Activated naive CD8-positive, alpha-beta T cell treated with anti-CD3 and anti-CD28 coated beads, Interleukin-2, amount 50 U/mL, for 24 hours (primary cell): Measurements from ENCODE around the gene THRSP.
"Not testable (repeated sequence)": the region's sequence is repeated elsewhere in the genome, so short reads cannot be mapped to it uniquely, and the experiment has no call there.

Experiments used
- ATAC-seq: fragments of 150-1000 bp; cut with Tn5 transposase; one replicate; pipeline ENCODE4 v1.10.0; 2021
- DNase-seq: peaks from one replicate; pipeline ENCODE4 v3.0.0; 2021
- H3K27ac Mint-ChIP-seq: one replicate; pipeline ENCODE4 v1.8.0; 2021; ENCODE audit warnings: mild to moderate bottlenecking, mixed read lengths
- H3K27me3 Mint-ChIP-seq: one replicate; pipeline ENCODE4 v1.8.0; 2021; ENCODE audit warnings: mixed read lengths
- H3K36me3 Mint-ChIP-seq: one replicate; pipeline ENCODE4 v1.8.0; 2021; ENCODE audit warnings: low read depth, mixed read lengths
- H3K4me1 Mint-ChIP-seq: one replicate; pipeline ENCODE4 v1.8.0; 2021; ENCODE audit warnings: mixed read lengths
- H3K4me3 Mint-ChIP-seq: one replicate; pipeline ENCODE4 v1.8.0; 2021; ENCODE audit warnings: mild to moderate bottlenecking, moderate library complexity, mixed read lengths
- H3K9me3 Mint-ChIP-seq: one replicate; pipeline ENCODE4 v1.8.0; 2021; ENCODE audit warnings: mixed read lengths

Gene THRSP

DNA sequence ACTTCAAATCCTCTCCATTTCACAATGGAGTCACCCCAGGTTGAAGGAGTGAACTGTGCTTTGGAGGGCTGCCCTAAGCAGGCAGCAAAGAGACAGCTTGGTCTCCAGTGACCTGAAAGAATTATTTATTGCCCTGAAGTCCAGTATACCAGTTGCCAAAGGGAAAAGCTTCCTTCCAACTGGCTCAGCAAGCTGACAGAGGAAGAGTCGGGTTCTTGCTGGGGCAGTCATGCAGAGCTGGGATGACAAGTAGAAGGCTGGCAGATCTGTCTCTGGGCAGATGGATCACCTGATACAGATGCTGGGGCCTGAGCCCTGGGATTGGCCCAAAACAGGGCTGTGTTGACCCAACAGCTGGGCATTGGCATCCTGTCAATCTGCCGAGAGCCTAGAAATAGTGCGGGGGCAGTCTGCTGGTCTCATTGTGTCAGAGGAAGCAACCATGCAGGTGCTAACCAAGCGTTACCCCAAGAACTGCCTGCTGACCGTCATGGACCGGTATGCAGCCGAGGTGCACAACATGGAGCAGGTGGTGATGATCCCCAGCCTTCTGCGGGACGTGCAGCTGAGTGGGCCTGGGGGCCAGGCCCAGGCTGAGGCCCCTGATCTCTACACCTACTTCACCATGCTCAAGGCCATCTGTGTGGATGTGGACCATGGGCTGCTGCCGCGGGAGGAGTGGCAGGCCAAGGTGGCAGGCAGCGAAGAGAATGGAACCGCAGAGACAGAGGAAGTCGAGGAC lies at the start of gene THRSP:
Gene THRSP, plus strand, starts transcription at position 422 of the 742 bp plus-strand sequence. Its CDS starts 21 bp downstream, at position 443.
- Mint-ChIP-seq H3K4me3 (no peak within 1 kb of the TSS), H3K36me3 (peaks cover 13% of the 10 kb centered on the region), H3K9me3 (no peaks in the 10 kb centered on the region), H3K27ac (no peak within 1 kb of the TSS), H3K4me1 (no peaks in the 10 kb centered on the region), H3K27me3 (no peaks in the 10 kb centered on the region)
- DNase-seq (no peak), ATAC-seq (no peak)

GRCh38 chr11:78014937-78015520 lies 48.6 kb upstream of the THRSP start:
- H3K4me1 Mint-ChIP-seq, ATAC-seq, DNase-seq, H3K27ac Mint-ChIP-seq, H3K9me3 Mint-ChIP-seq, H3K36me3 Mint-ChIP-seq, H3K27me3 Mint-ChIP-seq, H3K4me3 Mint-ChIP-seq: not testable (repeated sequence)

DNA sequence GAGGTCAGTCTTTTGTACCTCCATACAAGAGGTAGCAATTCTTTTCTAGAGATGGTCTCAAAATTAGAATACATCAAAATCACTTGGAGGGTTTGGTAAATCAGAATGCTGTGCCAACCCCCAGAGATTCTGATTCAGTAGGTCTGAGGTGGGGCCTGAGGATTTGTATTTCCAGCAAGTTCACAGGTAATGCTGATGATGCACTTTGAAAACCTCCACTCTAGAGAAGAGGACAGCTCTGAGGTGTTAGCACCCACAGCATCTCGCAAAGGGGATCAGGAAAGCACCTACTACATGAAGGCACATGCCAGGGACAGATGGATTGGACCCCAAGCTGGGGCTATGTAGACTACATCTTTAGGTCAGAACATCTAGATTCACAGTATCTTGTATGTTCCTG lies 47.8 kb upstream of the THRSP start:
- no peak overlapping the region for H3K27ac Mint-ChIP-seq

DNA sequence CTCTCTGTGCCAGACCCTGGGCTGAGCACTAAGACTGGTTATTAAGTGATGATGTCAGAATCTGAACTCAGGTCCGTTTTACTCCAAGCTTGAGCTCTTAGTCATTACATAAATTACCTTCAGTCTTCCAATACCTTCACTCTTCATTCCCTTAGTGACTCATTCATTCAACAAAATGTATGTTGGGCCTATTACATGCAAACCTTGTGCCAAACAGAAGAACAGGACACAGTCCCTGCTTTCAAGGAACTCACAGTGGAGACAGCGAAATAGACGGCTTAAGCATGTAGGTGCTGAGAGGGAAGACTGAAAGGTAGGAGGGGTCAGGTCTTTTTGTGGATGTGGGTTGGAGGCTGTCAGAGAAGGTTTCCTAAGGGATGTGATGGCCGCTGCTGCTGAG lies 43.9 kb upstream of the THRSP start:
- Mint-ChIP-seq H3K4me1 (peaks cover 3% of the 10 kb centered on the region), H3K27ac (no peak overlapping the region), H3K9me3 (no peaks in the 10 kb centered on the region), H3K27me3 (peaks cover 19% of the 10 kb centered on the region), H3K4me3 (no peak overlapping the region), H3K36me3 (no peaks in the 10 kb centered on the region)
- ATAC-seq = no peak
- DNase-seq = no peak

More for the DNA sequence above, 47.8 kb upstream of the THRSP start:
- ATAC-seq (no peak), DNase-seq (no peak)
- H3K9me3 Mint-ChIP-seq = no peaks in the 10 kb centered on the region
- no peaks in the 10 kb centered on the region for H3K36me3 Mint-ChIP-seq
- H3K4me3 Mint-ChIP-seq = no peak overlapping the region
- H3K4me1 Mint-ChIP-seq = no peaks in the 10 kb centered on the region
- H3K27me3 Mint-ChIP-seq = peaks cover 3% of the 10 kb centered on the region

GRCh38 chr11:78020246-78020645 lies 43.4 kb upstream of the THRSP start:
- Mint-ChIP-seq H3K27me3 (peaks cover 19% of the 10 kb centered on the region), H3K36me3 (no peaks in the 10 kb centered on the region), H3K9me3 (no peaks in the 10 kb centered on the region), H3K4me1 (peaks cover 3% of the 10 kb centered on the region), H3K27ac (no peak overlapping the region), H3K4me3 (no peak overlapping the region)
- ATAC-seq (no peak), DNase-seq (no peak)

DNA sequence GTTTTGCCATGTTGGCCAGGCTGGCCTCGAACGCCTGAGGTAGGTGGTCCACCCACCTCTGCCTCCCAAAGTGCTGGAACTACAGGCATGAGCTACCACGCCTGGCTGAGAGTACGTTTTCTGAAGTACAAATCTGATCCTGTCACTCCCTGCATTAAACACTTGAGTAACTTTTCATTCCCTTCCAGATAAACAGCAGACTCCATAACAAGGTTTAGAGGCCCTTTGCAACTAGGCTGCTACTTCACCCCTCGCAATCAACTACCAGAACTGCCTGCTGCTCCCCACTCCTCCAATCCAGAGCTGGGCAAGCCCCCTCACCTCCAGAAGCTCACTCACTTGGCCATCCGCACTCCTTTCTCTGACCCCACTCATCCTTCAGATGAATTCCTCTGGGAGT lies 42.0 kb upstream of the THRSP start:
- peaks cover 3% of the 10 kb centered on the region for H3K4me1 Mint-ChIP-seq
- H3K27ac Mint-ChIP-seq = no peak overlapping the region
- peaks cover 19% of the 10 kb centered on the region for H3K27me3 Mint-ChIP-seq
- ATAC-seq (no peak), DNase-seq (no peak)
- H3K9me3 Mint-ChIP-seq = no peaks in the 10 kb centered on the region
- H3K4me3 Mint-ChIP-seq = no peak overlapping the region
- H3K36me3 Mint-ChIP-seq = no peaks in the 10 kb centered on the region

DNA sequence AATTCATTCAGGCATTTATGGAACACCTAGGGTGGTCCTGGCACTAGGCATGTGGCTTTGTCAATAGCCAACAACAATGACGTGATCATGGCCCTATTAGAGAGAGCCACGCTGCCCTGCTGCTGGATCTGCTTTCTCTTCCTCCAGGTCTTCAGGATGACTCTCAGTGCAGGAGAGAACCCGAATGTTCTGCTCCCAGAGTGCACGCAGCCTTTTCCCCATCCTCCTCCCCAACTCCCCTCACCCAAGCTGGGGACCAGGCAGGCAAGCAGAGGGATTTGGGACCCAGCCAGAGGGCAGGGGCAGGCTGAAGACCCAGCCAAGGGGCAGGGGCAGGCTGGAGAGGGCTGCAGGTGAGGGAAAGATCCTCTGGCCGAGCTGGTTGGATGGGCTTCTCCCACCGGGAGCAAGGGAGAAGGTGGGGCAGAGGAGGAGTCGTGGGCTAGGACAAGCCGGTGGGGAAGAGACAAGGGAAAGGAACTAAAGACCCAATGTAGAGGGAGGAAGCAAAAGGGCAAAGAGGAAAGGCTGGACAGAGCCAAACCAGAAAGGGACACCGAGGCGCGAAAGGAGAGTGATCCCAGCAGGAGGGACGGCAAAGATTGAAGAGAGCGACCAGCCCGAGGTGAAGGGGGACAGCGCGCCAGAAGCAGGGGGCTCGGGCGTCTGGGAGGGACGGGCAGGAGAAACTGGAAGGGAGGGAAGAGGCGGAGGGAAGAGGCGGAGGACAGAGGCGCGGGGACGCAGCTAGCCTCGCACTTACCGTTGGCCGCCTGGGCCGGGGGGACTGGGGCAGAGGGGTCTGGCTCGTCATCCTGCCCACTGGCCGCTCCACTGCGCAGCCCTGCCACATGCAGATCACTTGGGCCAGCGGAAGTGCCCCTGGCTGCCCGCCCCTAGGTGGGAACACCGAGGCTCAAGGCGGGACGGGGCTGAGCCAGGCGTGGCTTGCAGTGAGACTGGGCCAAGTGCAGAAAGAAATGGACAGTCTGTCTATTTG lies 41.0 kb upstream of the THRSP start, which contains the start of gene KCTD14:
Gene KCTD14, minus strand, starts transcription at position 880 of the 1,000 bp plus-strand sequence. Its CDS starts 27 bp downstream, at position 853.
- Mint-ChIP-seq H3K27me3 (peaks cover 19% of the 10 kb centered on the region), H3K27ac (no peak within 1 kb of the TSS), H3K4me3 (no peak within 1 kb of the TSS), H3K36me3 (no peaks in the 10 kb centered on the region), H3K9me3 (no peaks in the 10 kb centered on the region), H3K4me1 (peaks cover 3% of the 10 kb centered on the region)
- DNase-seq = no peak
- peak; percentile 24 for ATAC-seq

DNA sequence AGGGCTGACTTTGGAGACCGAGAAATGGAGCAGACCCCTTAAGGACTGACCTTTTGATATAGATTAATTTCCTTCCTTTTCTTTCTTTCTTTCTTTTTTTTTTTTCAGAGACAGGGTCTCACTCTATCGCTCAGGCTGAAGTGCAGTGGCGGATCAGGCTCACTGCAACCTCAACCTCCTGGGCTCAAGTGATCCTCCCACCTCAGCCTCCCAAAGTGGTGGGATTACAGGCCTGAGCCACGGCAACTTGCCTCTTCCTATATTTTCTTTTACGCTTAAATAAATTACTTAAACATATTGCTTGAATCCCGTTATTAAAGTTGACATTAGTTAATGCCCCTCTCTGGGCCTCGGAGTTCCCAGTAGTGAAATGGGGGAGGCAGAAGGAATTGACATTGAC lies 40.2 kb upstream of the THRSP start:
- Mint-ChIP-seq H3K27me3 (peaks cover 19% of the 10 kb centered on the region), H3K36me3 (no peaks in the 10 kb centered on the region), H3K9me3 (no peaks in the 10 kb centered on the region), H3K4me1 (peaks cover 3% of the 10 kb centered on the region), H3K27ac (no peak overlapping the region), H3K4me3 (no peak overlapping the region)
- no peak for ATAC-seq
- no peak for DNase-seq

DNA sequence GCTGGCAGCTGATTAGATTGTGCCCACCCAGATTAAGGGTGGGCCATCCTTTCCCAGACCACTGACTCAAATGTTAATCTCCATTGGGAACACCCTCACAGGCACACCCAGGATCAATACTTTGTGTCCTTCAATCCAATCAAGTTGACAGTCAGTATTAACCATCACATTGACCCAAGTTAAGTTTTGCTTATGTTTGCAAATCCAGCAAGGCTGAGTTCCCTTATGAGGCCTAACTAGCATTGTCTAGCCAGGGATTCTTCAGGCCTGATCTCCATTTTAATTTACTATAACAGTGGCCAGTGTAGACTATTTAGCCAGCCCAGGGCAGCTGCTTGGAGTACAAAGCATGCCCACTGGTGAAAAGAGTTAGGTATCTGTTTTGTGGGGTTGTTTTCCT lies 38.3 kb upstream of the THRSP start:
- no peak overlapping the region for H3K4me3 Mint-ChIP-seq
- H3K9me3 Mint-ChIP-seq = no peaks in the 10 kb centered on the region
- no peak overlapping the region for H3K27ac Mint-ChIP-seq
- H3K36me3 Mint-ChIP-seq = no peaks in the 10 kb centered on the region
- peaks cover 3% of the 10 kb centered on the region for H3K4me1 Mint-ChIP-seq
- H3K27me3 Mint-ChIP-seq = peaks cover 19% of the 10 kb centered on the region
- ATAC-seq (no peak), DNase-seq (no peak)

DNA sequence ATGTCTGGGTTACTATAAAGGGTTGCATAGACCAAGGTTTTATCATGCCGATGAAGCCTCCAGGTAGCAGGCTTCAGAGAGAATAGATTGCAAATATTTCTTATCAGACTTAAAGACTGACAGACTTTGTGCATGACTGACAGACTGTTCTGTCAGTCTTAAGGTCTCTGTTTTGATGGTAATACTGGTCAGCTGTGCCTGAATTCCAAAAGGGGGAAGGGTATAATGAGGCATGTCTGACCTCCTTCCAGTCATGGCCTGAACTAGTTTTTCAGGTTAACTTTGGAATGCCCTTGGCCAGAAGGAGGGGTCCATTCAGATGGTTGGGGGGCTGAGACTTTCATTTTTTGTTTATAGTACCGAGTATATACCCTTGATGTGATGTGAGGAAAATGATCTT lies 35.9 kb upstream of the THRSP start:
- Mint-ChIP-seq H3K9me3 (no peaks in the 10 kb centered on the region), H3K36me3 (no peaks in the 10 kb centered on the region), H3K27me3 (peaks cover 7% of the 10 kb centered on the region), H3K4me1 (peaks cover 1% of the 10 kb centered on the region), H3K27ac (no peak overlapping the region), H3K4me3 (no peak overlapping the region)
- DNase-seq (no peak), ATAC-seq (no peak)

- ATAC-seq, DNase-seq, H3K9me3 Mint-ChIP-seq, H3K27ac Mint-ChIP-seq, H3K36me3 Mint-ChIP-seq, H3K4me3 Mint-ChIP-seq, H3K27me3 Mint-ChIP-seq, H3K4me1 Mint-ChIP-seq: not testable (repeated sequence)
These were observed 35.2 kb upstream of the THRSP start for GRCh38 chr11:78028423-78028822.

DNA sequence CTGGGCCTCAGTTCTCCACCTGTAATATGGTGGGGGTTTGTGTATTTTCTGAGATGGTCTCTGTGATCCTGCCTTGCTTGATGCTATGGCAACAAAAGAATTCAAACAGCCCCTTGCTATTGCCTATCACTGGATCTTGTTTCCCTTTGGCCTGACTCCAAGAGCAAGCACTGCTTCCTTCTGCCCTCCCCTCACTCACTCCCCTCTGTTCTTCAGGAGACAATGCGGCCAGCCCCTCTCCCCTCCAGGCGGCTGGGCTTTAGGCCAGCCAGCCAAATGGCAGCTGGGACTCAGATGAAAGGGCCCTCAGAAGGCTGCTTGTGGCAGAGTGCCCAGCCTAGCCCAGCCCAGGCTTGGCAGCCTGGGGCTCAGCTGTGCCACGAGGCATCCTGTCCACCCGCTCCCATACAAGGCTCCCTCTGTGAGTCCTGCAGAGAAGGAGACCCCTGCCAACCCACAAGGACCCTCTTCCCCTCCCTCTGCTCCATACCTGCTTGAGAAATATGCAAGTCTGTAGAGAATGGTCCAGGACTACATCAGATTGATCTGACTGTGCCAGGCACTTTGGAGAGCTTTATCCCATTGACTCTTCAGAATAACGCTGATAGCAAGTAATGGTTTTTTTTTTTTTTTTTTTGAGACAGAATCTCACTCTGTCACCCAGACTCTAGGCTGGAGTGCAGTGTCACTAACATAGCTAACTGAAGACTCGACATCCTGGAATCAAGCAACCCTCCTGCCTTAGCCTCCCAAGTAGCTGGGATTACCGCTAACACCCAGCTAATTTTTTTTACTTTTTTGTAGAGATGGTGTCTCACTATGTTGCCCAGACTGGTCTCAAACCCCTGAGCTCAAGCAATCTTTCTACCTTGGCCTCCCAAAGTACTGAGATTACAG lies 33.0 kb upstream of the THRSP start:
- no peak overlapping the region for H3K27ac Mint-ChIP-seq
- no peaks in the 10 kb centered on the region for H3K36me3 Mint-ChIP-seq
- ATAC-seq = no peak
- H3K9me3 Mint-ChIP-seq = no peaks in the 10 kb centered on the region
- H3K4me3 Mint-ChIP-seq = no peak overlapping the region
- H3K27me3 Mint-ChIP-seq = no peaks in the 10 kb centered on the region
- DNase-seq = no peak
- no peaks in the 10 kb centered on the region for H3K4me1 Mint-ChIP-seq

DNA sequence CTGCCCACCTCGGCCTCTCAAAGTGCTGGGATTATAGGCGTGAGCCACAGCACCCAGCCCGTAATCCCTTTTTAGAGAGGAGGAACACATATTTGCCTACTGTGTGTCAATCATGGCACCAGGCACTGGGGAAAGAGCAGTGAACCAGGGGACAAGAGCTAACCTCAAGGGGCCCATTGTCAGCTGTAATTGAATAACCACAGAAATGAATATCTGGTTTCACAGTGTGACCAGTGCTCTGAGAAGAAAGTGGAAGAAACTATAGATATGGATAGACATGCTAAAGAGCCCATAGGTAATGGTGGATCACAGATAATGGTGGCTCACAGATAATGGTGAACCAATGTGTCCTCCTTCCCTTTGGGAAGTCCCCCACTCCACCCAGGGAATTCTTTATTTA lies 32.0 kb upstream of the THRSP start:
- no peaks in the 10 kb centered on the region for H3K9me3 Mint-ChIP-seq
- no peak for DNase-seq
- H3K27ac Mint-ChIP-seq = no peak overlapping the region
- H3K4me3 Mint-ChIP-seq = no peak overlapping the region
- ATAC-seq = no peak
- no peaks in the 10 kb centered on the region for H3K4me1 Mint-ChIP-seq
- no peaks in the 10 kb centered on the region for H3K36me3 Mint-ChIP-seq
- no peaks in the 10 kb centered on the region for H3K27me3 Mint-ChIP-seq

DNA sequence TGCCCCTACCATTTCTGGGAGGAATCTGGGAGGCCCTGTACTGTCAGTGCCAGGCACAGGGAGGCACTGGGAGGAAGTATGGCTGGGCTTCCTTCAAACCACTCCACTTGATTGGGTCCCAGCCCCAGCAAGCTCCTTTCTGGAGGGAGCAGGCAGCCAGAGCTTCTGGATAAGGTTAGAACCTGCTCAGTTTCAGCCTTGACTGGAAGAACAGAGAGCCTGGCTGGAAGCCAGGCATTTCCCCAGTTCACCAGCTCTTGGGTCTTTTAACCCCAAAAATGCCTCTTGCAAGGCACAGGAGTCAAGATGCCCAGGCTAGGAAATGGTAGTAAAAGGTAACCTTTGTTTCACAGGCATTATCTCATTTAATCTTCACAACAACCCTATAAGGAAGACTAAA lies 31.6 kb upstream of the THRSP start:
- H3K27me3 Mint-ChIP-seq = no peaks in the 10 kb centered on the region
- no peaks in the 10 kb centered on the region for H3K4me1 Mint-ChIP-seq
- ATAC-seq = no peak
- no peak for DNase-seq
- H3K36me3 Mint-ChIP-seq = no peaks in the 10 kb centered on the region
- H3K4me3 Mint-ChIP-seq = no peak overlapping the region
- H3K9me3 Mint-ChIP-seq = no peaks in the 10 kb centered on the region
- H3K27ac Mint-ChIP-seq = no peak overlapping the region
